ENCODE results near the gene TIMP2.

Gene TIMP2

GRCh38 chr17:78862073-78863023 lies 62.8 kb downstream of the TIMP2 start:
- DNase-seq: no peak

- no peak for DNase-seq
Measured at GRCh38 chr17:78861229-78861628, 64.0 kb downstream of the TIMP2 start.

- DNase-seq: no peak
Measured at GRCh38 chr17:78859051-78859450, 66.1 kb downstream of the TIMP2 start.

GRCh38 chr17:78857266-78857665 lies 67.9 kb downstream of the TIMP2 start:
- DNase-seq: no peak

- DNase-seq: no peak
Measured at GRCh38 chr17:78855561-78856165, 69.5 kb downstream of the TIMP2 start.

GRCh38 chr17:78854508-78854907 lies 70.7 kb downstream of the TIMP2 start:
- DNase-seq: no peak

- DNase-seq: no peak
Measured at GRCh38 chr17:78853926-78854394, 71.2 kb downstream of the TIMP2 start.

GRCh38 chr17:78852709-78853121 lies 72.5 kb downstream of the TIMP2 start:
- no peak for DNase-seq

GRCh38 chr17:78849026-78849425 lies 76.2 kb downstream of the TIMP2 start:
- no peak for DNase-seq

- no peak for DNase-seq
Measured at GRCh38 chr17:78847052-78847451, 78.1 kb downstream of the TIMP2 start.

GRCh38 chr17:78844301-78845005 lies 80.7 kb downstream of the TIMP2 start:
- DNase-seq: no peak

- no peak for DNase-seq
Measured at GRCh38 chr17:78842881-78843565, 82.2 kb downstream of the TIMP2 start.

- DNase-seq: peak; percentile 100
Measured at GRCh38 chr17:78840780-78841611, 84.2 kb downstream of the TIMP2 start, which contains the start of gene USP36. TSS of gene USP36 (minus strand) at chr17:78840814. CDS start at chr17:78836363, 4,451 bp downstream.

- DNase-seq: no peak
Measured at GRCh38 chr17:78840530-78840779, 84.7 kb downstream of the TIMP2 start.

- no peak for DNase-seq
Measured at GRCh38 chr17:78839762-78840529, 85.2 kb downstream of the TIMP2 start.

GRCh38 chr17:78839235-78839761 lies 85.9 kb downstream of the TIMP2 start:
- no peak for DNase-seq

GRCh38 chr17:78838574-78839005 lies 86.6 kb downstream of the TIMP2 start:
- DNase-seq: no peak

- no peak for DNase-seq
Measured at GRCh38 chr17:78836420-78837021, 88.7 kb downstream of the TIMP2 start.

GRCh38 chr17:78834571-78834970 lies 90.6 kb downstream of the TIMP2 start:
- DNase-seq: no peak

- DNase-seq: no peak
Measured at GRCh38 chr17:78832541-78832810, 92.7 kb downstream of the TIMP2 start.

All from NCI-H2107 (cell line).